WTC11 (cell line): ENCODE results near the gene TAP2. TPM values are rescaled to one million over a fixed set of nuclear protein-coding genes. Genes with fewer than 3 reads are reported as not detected.

Experiments used
- ATAC-seq: fragments of 200-7000 bp; cut with Tn5 transposase; 2 replicates; pipeline ENCODE4 v1.10.0; 2021; ENCODE audit warnings: mild to moderate bottlenecking, moderate library complexity
- CTCF ChIA-PET: fragments of 300-600 bp; sonication (Branson Sonifier 250); formaldehyde crosslinking; loops from one replicate; lab custom pipeline; 2021; ENCODE audit warnings: antibody characterized with exemption; lab: Charles Lee
- POLR2A ChIA-PET: fragments of 350-600 bp; sonication (Branson Sonifier 250); formaldehyde crosslinking; loops from one replicate; lab custom pipeline; 2021; ENCODE audit warnings: antibody characterized with exemption; lab: Charles Lee
- DNase-seq: peaks from one replicate; pipeline ENCODE4 v3.0.0; 2021; ENCODE audit warnings: low spot score
- H3K27ac Mint-ChIP-seq: 2 replicates; pipeline ENCODE4 v1.8.0; 2021; ENCODE audit warnings: mixed read lengths
- H3K27me3 Mint-ChIP-seq: 2 replicates; pipeline ENCODE4 v1.8.0; 2021; ENCODE audit warnings: low read depth, mild to moderate bottlenecking, moderate library complexity, mixed read lengths
- H3K36me3 Mint-ChIP-seq: 2 replicates; pipeline ENCODE4 v1.8.0; 2021; ENCODE audit warnings: mixed read lengths
- H3K4me1 Mint-ChIP-seq: 2 replicates; pipeline ENCODE4 v1.8.0; 2022; ENCODE audit warnings: mixed read lengths
- H3K4me3 Mint-ChIP-seq: 2 replicates; pipeline ENCODE4 v1.8.0; 2021; ENCODE audit warnings: mild to moderate bottlenecking, moderate library complexity, mixed read lengths
- H3K9me3 Mint-ChIP-seq: 2 replicates; pipeline ENCODE4 v1.8.0; 2021; ENCODE audit warnings: mixed read lengths
- AR ChIP-seq: fragments of 250-450 bp; sonication (Bioruptor Pico); IDR thresholded peaks from 2 replicates; pipeline ENCODE4 v1.9.0; 2021; ENCODE audit warnings: mild to moderate bottlenecking
- CREM ChIP-seq: sonication (generic); formaldehyde crosslinking; IDR thresholded peaks from 2 replicates; pipeline ENCODE4 v1.8.1; 2022; ENCODE audit warnings: mild to moderate bottlenecking, missing genetic modification reagents, moderate library complexity
- ELF4 ChIP-seq: sonication (generic); formaldehyde crosslinking; IDR thresholded peaks from 2 replicates; pipeline ENCODE4 v1.8.1; 2022; ENCODE audit warnings: low read depth, mild to moderate bottlenecking, moderate library complexity, missing genetic modification reagents
- ESRRA ChIP-seq: sonication (generic); formaldehyde crosslinking; IDR thresholded peaks from 2 replicates; pipeline ENCODE4 v1.8.1; 2022; ENCODE audit warnings: mild to moderate bottlenecking, missing genetic modification reagents, borderline replicate concordance
- FOXJ3 ChIP-seq: sonication (generic); formaldehyde crosslinking; IDR thresholded peaks from 2 replicates; pipeline ENCODE4 v1.9.0; 2021; ENCODE audit warnings: missing genetic modification reagents, mild to moderate bottlenecking, borderline replicate concordance
- FOXP1 ChIP-seq: sonication (generic); formaldehyde crosslinking; IDR thresholded peaks from 2 replicates; pipeline ENCODE4 v1.8.0; 2022; ENCODE audit warnings: missing genetic modification reagents, mild to moderate bottlenecking, moderate library complexity, borderline replicate concordance
- FOXP4 ChIP-seq: sonication (generic); formaldehyde crosslinking; IDR thresholded peaks from 2 replicates; pipeline ENCODE4 v1.8.0; 2022; ENCODE audit warnings: mild to moderate bottlenecking, missing genetic modification reagents
- GABPB1 ChIP-seq: sonication (generic); formaldehyde crosslinking; IDR thresholded peaks from 2 replicates; pipeline ENCODE4 v1.8.1; 2023; ENCODE audit warnings: mild to moderate bottlenecking, missing genetic modification reagents
- HMGXB4 ChIP-seq: sonication (generic); formaldehyde crosslinking; IDR thresholded peaks from 2 replicates; pipeline ENCODE4 v1.8.1; 2023; ENCODE audit warnings: mild to moderate bottlenecking, moderate library complexity, missing genetic modification reagents
- KAT7 ChIP-seq: sonication (generic); formaldehyde crosslinking; IDR thresholded peaks from 2 replicates; pipeline ENCODE4 v1.8.1; 2023; ENCODE audit warnings: missing genetic modification reagents, mild to moderate bottlenecking, borderline replicate concordance
- MXD4 ChIP-seq: fragments of 250-450 bp; sonication (Bioruptor Pico); IDR thresholded peaks from 2 replicates; pipeline ENCODE4 v1.8.0; 2021; ENCODE audit warnings: mild to moderate bottlenecking, moderate library complexity, borderline replicate concordance
- OVOL2 ChIP-seq: fragments of 250-450 bp; sonication (Bioruptor Pico); IDR thresholded peaks from 2 replicates; pipeline ENCODE4 v1.9.0; 2021; ENCODE audit warnings: mild to moderate bottlenecking, borderline replicate concordance
- TEAD4 ChIP-seq: sonication (generic); formaldehyde crosslinking; IDR thresholded peaks from 2 replicates; pipeline ENCODE4 v1.8.0; 2022; ENCODE audit warnings: mild to moderate bottlenecking, missing genetic modification reagents
- TP53 ChIP-seq: sonication (generic); formaldehyde crosslinking; IDR thresholded peaks from 2 replicates; pipeline ENCODE4 v1.8.1; 2023; ENCODE audit warnings: mild to moderate bottlenecking, missing genetic modification reagents
- ZMAT4 ChIP-seq: fragments of 250-450 bp; sonication (Bioruptor Pico); IDR thresholded peaks from 2 replicates; pipeline ENCODE4 v1.9.0; 2021; ENCODE audit warnings: mild to moderate bottlenecking
- ZNF219 ChIP-seq: sonication (generic); formaldehyde crosslinking; IDR thresholded peaks from 2 replicates; pipeline ENCODE4 v1.8.0; 2023; ENCODE audit warnings: missing genetic modification reagents, mild to moderate bottlenecking, borderline replicate concordance
- ZNF263 ChIP-seq: sonication (generic); formaldehyde crosslinking; IDR thresholded peaks from 2 replicates; pipeline ENCODE4 v1.8.1; 2022; ENCODE audit warnings: low read depth, mild to moderate bottlenecking, moderate library complexity, missing genetic modification reagents
- ZSCAN18 ChIP-seq: fragments of 250-450 bp; sonication (Bioruptor Pico); IDR thresholded peaks from 2 replicates; pipeline ENCODE4 v2.1.2; 2022; ENCODE audit warnings: mild to moderate bottlenecking, moderate library complexity
- total RNA-seq: library from RNA; stranded (reverse); gene quantifications from 3 replicates; pipeline ENCODE4 v1.2.3, GENCODE V29; 2021
- TF ChIP-seq, protein P1 (sequence below): fragments of 250-450 bp; sonication (Bioruptor Pico); IDR thresholded peaks from 2 replicates; pipeline ENCODE4 v1.9.0; 2021; ENCODE audit warnings: mild to moderate bottlenecking, borderline replicate concordance

TAP2 gene
- total RNA-seq, 1 experiment from 2014 or later, result 23.0 TPM

- no peak for TF ChIP-seq HMGXB4 (CRISPR knock-in tag)
- no peak for TF ChIP-seq OVOL2
- TF ChIP-seq FOXJ3 (CRISPR knock-in tag), result no peak
- no peak for TF ChIP-seq GABPB1
Observed at GRCh38 chr6:32809171-32809570, 29.4 kb downstream of the TAP2 start (continued).

GRCh38 chr6:32807020-32807580, 31.4 kb downstream of the TAP2 start:
- peak; percentile 78 for ATAC-seq
- H3K36me3 Mint-ChIP-seq, result no peaks in the 10 kb centered on the region
- H3K27ac Mint-ChIP-seq, result no peak overlapping the region
- H3K4me1 Mint-ChIP-seq, result peaks cover 5% of the 10 kb centered on the region
- POLR2A ChIA-PET, result no interaction called here
- no peaks in the 10 kb centered on the region for H3K9me3 Mint-ChIP-seq
- CTCF ChIA-PET, result interaction anchor here (1.0 to 1.2 kb wide), 2 partner anchors 31 to 61 kb away, joined by 5 to 6 read pairs; partner anchors contain the start of gene TAP2
- H3K4me3 Mint-ChIP-seq, result no peak overlapping the region
- peaks cover 35% of the 10 kb centered on the region for H3K27me3 Mint-ChIP-seq
- peak; percentile 54 for DNase-seq
- TF ChIP-seq MXD4 (CRISPR knock-in tag) (no peak), CREM (CRISPR knock-in tag) (no peak), KAT7 (CRISPR knock-in tag) (no peak), ZNF263 (CRISPR knock-in tag) (no peak), ELF4 (CRISPR knock-in tag) (no peak), FOXP1 (CRISPR knock-in tag) (no peak), ESRRA (CRISPR knock-in tag) (no peak), ZNF219 (CRISPR knock-in tag) (no peak), HMGXB4 (CRISPR knock-in tag) (no peak), OVOL2 (no peak), GABPB1 (no peak), FOXP4 (CRISPR knock-in tag) (no peak), FOXJ3 (CRISPR knock-in tag) (no peak), TP53 (no peak), ZSCAN18 (CRISPR knock-in tag) (no peak), ZMAT4 (CRISPR knock-in tag) (no peak), TEAD4 (CRISPR knock-in tag) (no peak), AR (CRISPR knock-in tag) (no peak)
- TF ChIP-seq, protein P1, sequence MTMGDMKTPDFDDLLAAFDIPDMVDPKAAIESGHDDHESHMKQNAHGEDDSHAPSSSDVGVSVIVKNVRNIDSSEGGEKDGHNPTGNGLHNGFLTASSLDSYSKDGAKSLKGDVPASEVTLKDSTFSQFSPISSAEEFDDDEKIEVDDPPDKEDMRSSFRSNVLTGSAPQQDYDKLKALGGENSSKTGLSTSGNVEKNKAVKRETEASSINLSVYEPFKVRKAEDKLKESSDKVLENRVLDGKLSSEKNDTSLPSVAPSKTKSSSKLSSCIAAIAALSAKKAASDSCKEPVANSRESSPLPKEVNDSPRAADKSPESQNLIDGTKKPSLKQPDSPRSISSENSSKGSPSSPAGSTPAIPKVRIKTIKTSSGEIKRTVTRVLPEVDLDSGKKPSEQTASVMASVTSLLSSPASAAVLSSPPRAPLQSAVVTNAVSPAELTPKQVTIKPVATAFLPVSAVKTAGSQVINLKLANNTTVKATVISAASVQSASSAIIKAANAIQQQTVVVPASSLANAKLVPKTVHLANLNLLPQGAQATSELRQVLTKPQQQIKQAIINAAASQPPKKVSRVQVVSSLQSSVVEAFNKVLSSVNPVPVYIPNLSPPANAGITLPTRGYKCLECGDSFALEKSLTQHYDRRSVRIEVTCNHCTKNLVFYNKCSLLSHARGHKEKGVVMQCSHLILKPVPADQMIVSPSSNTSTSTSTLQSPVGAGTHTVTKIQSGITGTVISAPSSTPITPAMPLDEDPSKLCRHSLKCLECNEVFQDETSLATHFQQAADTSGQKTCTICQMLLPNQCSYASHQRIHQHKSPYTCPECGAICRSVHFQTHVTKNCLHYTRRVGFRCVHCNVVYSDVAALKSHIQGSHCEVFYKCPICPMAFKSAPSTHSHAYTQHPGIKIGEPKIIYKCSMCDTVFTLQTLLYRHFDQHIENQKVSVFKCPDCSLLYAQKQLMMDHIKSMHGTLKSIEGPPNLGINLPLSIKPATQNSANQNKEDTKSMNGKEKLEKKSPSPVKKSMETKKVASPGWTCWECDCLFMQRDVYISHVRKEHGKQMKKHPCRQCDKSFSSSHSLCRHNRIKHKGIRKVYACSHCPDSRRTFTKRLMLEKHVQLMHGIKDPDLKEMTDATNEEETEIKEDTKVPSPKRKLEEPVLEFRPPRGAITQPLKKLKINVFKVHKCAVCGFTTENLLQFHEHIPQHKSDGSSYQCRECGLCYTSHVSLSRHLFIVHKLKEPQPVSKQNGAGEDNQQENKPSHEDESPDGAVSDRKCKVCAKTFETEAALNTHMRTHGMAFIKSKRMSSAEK (CRISPR knock-in tag), result no peak
